ENCODE measurements around the gene TSHR.
A peak's percentile ranks its signal among the peaks of the same experiment; 100 is the strongest.

The TSHR gene

GRCh38 chr14:81144824-81145603 lies 189.6 kb downstream of the TSHR start:
- no peak for DNase-seq

GRCh38 chr14:81147140-81147897 lies 191.9 kb downstream of the TSHR start:
- no peak for DNase-seq

GRCh38 chr14:81148635-81149034 lies 193.2 kb downstream of the TSHR start:
- no peak for DNase-seq

GRCh38 chr14:81153187-81153586 lies 197.8 kb downstream of the TSHR start:
- DNase-seq = no peak

- no peak for DNase-seq
Observed at GRCh38 chr14:81157431-81157830, 202.0 kb downstream of the TSHR start.

- DNase-seq = no peak
Observed at GRCh38 chr14:81161088-81161487, 205.7 kb downstream of the TSHR start.

GRCh38 chr14:81161749-81162148 lies 206.3 kb downstream of the TSHR start:
- no peak for DNase-seq

- DNase-seq = no peak
Observed at GRCh38 chr14:81162941-81163340, 207.5 kb downstream of the TSHR start.

- DNase-seq = peak; percentile 80
Observed at GRCh38 chr14:81164167-81164774, 208.8 kb downstream of the TSHR start.

GRCh38 chr14:81165188-81165587 lies 209.8 kb downstream of the TSHR start:
- DNase-seq = no peak

- no peak for DNase-seq
Observed at GRCh38 chr14:81166121-81166520, 210.7 kb downstream of the TSHR start.

GRCh38 chr14:81169267-81169666 lies 213.8 kb downstream of the TSHR start:
- no peak for DNase-seq

- DNase-seq = peak; percentile 30
Observed at GRCh38 chr14:81169711-81170103, 214.3 kb downstream of the TSHR start.

- DNase-seq = peak; percentile 84
Observed at GRCh38 chr14:81170104-81170828, 214.8 kb downstream of the TSHR start.

GRCh38 chr14:81170829-81171195 lies 215.4 kb downstream of the TSHR start:
- no peak for DNase-seq

- no peak for DNase-seq
Observed at GRCh38 chr14:81172353-81172752, 216.9 kb downstream of the TSHR start.

GRCh38 chr14:81172881-81173280 lies 217.5 kb downstream of the TSHR start:
- DNase-seq = no peak

GRCh38 chr14:81176241-81176640 lies 220.8 kb downstream of the TSHR start:
- no peak for DNase-seq

GRCh38 chr14:81177225-81177624 lies 221.8 kb downstream of the TSHR start:
- DNase-seq = no peak

GRCh38 chr14:81178063-81178462 lies 222.6 kb downstream of the TSHR start:
- DNase-seq = no peak

- DNase-seq = no peak
Observed at GRCh38 chr14:81179631-81180030, 224.2 kb downstream of the TSHR start.

GRCh38 chr14:81187832-81188522 lies 232.6 kb downstream of the TSHR start:
- DNase-seq = no peak

GRCh38 chr14:81192594-81192993 lies 237.2 kb downstream of the TSHR start:
- DNase-seq = no peak

All from GDM1 (cell line).